ENCODE measurements around the gene HTR7. TPM values are rescaled to one million over a fixed set of nuclear protein-coding genes. Genes with fewer than 3 reads are reported as not detected.
"Not testable (repeated sequence)": the region's sequence is repeated elsewhere in the genome, so short reads cannot be mapped to it uniquely, and the experiment has no call there.

The HTR7 gene
- polyA plus RNA-seq, 6 donors from 2014 or later: not detected

DNA sequence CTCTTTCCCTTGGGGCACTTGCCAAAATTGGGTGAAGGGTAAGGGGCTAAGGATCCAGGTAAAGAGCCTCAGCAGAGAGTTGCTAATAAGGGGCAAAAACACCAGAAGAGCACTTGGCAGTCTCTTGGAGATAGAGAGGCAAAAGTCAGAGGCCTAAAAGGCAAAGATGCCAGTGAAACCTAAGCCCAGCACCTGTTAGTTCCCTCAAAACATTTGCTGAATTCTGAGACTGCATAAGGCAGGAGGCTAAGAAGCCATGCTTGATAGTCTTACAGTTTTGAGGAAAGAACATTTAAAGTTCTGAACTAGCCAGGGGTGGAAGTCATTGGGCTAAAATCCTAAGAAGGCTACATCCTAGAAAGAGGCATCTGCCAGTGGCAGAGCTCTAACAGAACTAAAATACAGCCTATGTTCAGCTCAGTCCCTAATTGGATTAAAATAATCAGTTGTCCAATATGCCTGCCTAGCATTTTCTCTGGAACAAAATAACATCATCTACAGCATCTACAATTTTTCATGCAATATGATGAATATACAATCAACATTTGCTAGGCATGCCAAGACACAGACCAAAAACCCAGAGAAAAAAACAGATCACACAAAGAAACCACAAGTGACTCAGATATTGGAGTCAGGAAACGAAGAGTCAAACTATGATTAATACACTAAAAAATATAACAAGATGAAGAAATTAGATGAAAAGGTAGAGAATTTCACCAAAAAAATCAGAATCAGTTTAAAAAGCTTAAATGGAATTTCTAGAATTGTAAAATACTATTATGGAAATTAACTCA lies 7.7 kb downstream of the HTR7 start:
- Mint-ChIP-seq H3K4me3 (no peak overlapping the region), H3K4me1 (no peaks in the 10 kb centered on the region), H3K9me3 (peaks cover 5 to 32% (median 23%) of the 10 kb centered on the region in 7 donors), H3K27me3 (peaks cover 46 to 61% (median 49%) of the 10 kb centered on the region in 3 donors), H3K36me3 (peaks cover 12 to 17% of the 10 kb centered on the region in 2 donors), H3K27ac (no peak overlapping the region)
- no peak for ATAC-seq (ENCODE audit: low read depth in 2 of 2)
- DNase-seq: no peak

DNA sequence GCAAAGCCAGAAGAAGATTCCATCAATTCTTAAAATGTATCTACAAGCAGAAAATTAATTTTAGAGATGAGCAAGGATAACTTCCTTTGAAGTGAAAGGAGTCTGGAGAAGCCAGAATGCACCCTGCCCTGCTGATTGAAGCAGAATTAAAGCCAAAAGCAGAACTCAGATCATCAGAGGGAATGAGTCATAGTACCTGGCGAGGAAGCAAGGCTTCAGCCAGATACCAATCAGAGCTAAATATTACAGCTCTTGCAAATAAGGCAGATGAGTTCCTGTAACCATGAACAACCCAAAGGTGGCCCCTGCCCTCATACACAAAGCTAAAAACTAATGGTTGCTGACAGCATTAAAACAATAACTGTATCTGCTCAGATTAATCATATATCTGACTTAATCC lies 10.4 kb downstream of the HTR7 start:
- no peak for DNase-seq
- Mint-ChIP-seq H3K27me3 (peaks cover 33 to 57% (median 44%) of the 10 kb centered on the region in 3 donors), H3K27ac (no peak overlapping the region), H3K4me3 (no peak overlapping the region), H3K4me1 (no peaks in the 10 kb centered on the region), H3K36me3 (peaks cover 12 to 13% of the 10 kb centered on the region in 2 donors), H3K9me3 (peaks cover 5 to 40% (median 22%) of the 10 kb centered on the region in 7 donors)
- ATAC-seq (ENCODE audit: low read depth in 2 of 2): peak; percentile 42 to 50

DNA sequence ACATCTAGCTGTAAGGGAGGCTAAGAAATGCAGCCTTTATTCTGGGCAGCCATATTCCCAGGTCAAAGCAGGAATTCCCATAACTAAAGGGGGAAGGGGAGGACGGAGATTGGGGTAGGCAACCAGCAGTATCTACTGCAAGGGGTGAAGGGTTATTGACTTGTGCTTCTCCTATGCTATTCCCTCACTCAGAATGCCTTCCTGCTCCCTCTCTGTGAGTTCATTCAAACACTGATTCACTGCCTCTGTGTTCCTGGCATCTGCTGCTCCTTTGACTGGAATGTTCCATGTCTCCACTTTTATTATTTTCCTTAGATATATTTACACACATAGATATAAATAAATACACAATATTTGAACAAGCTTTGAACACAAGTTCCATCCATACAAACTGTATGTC lies 11.1 kb downstream of the HTR7 start:
- no peak for DNase-seq
- Mint-ChIP-seq H3K27ac (no peak overlapping the region), H3K9me3 (peaks cover 5 to 38% (median 19%) of the 10 kb centered on the region in 7 donors), H3K36me3 (peaks cover 11 to 12% of the 10 kb centered on the region in 2 donors), H3K4me3 (no peak overlapping the region), H3K4me1 (no peaks in the 10 kb centered on the region), H3K27me3 (peaks cover 32 to 50% (median 37%) of the 10 kb centered on the region in 3 donors)
- no peak for ATAC-seq (ENCODE audit: low read depth in 2 of 2)

- H3K4me3 Mint-ChIP-seq: no peak overlapping the region
- peaks cover 28 to 44% (median 29%) of the 10 kb centered on the region in 3 donors for H3K27me3 Mint-ChIP-seq
- DNase-seq (no peak), ATAC-seq (ENCODE audit: low read depth in 2 of 2) (no peak)
- peaks cover 4 to 28% (median 10%) of the 10 kb centered on the region in 7 donors for H3K9me3 Mint-ChIP-seq
- no peak overlapping the region for H3K27ac Mint-ChIP-seq
- H3K36me3 Mint-ChIP-seq: peaks cover 6 to 8% of the 10 kb centered on the region in 2 donors
- H3K4me1 Mint-ChIP-seq: no peaks in the 10 kb centered on the region
Observed at GRCh38 chr10:90845726-90846125, 12.1 kb downstream of the HTR7 start.

- DNase-seq (no peak), ATAC-seq (ENCODE audit: low read depth in 2 of 2) (peak; percentile 49 to 58)
- Mint-ChIP-seq H3K27me3 (peaks cover 28 to 54% (median 41%) of the 10 kb centered on the region in 3 donors), H3K4me1 (no peaks in the 10 kb centered on the region), H3K4me3 (no peak overlapping the region), H3K36me3 (no peaks in the 10 kb centered on the region), H3K27ac (peak overlapping the region in 1 of 6 donors; percentile 4), H3K9me3 (peaks cover 0 to 12% (median 0%) of the 10 kb centered on the region in 7 donors)
Observed at GRCh38 chr10:90842725-90843124, 15.1 kb downstream of the HTR7 start.

GRCh38 chr10:90837486-90837885 lies 20.4 kb downstream of the HTR7 start:
- Mint-ChIP-seq H3K27me3 (peaks cover 12 to 23% (median 19%) of the 10 kb centered on the region in 3 donors), H3K27ac (no peak overlapping the region), H3K4me1 (no peaks in the 10 kb centered on the region), H3K36me3 (no peaks in the 10 kb centered on the region), H3K4me3 (no peak overlapping the region), H3K9me3 (peaks cover 0 to 5% (median 0%) of the 10 kb centered on the region in 7 donors)
- ATAC-seq (ENCODE audit: low read depth in 2 of 2): no peak
- no peak for DNase-seq

- Mint-ChIP-seq H3K27me3 (peaks cover 11 to 16% (median 12%) of the 10 kb centered on the region in 3 donors), H3K36me3 (no peaks in the 10 kb centered on the region), H3K4me1 (no peaks in the 10 kb centered on the region), H3K9me3 (peaks cover 0 to 10% (median 3%) of the 10 kb centered on the region in 7 donors), H3K4me3 (no peak overlapping the region), H3K27ac (no peak overlapping the region)
- no peak for DNase-seq
- no peak for ATAC-seq (ENCODE audit: low read depth in 2 of 2)
Observed at GRCh38 chr10:90834326-90834725, 23.5 kb downstream of the HTR7 start.

DNA sequence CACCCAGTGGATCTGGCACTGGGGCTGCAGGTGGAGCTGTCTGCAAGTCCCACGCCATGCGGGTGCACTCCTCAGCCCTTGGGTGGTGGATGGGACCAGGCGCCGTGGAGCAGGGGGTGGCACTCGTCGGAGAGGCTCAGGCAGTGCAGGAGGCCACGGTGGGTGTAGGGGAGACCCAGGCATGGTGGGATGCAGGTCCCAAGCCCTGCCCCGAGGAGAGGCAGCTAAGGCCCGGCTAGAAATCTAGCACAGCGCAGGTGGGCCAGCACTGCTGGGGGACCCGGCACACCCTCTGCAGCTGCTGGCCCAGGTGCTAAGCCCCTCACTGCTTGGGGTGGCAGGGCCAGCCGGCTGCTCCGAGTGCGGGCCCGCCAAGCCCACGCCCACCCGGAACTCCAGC lies 25.7 kb downstream of the HTR7 start:
- peaks cover 0 to 18% (median 5%) of the 10 kb centered on the region in 3 donors for H3K27me3 Mint-ChIP-seq
- ATAC-seq (ENCODE audit: low read depth in 2 of 2): no peak
- no peaks in the 10 kb centered on the region for H3K36me3 Mint-ChIP-seq

GRCh38 chr10:90822508-90822907 lies 35.3 kb downstream of the HTR7 start:
- no peaks in the 10 kb centered on the region for H3K4me1 Mint-ChIP-seq
- peaks cover 8 to 22% (median 13%) of the 10 kb centered on the region in 7 donors for H3K9me3 Mint-ChIP-seq
- H3K27me3 Mint-ChIP-seq: peaks cover 9 to 50% (median 24%) of the 10 kb centered on the region in 3 donors
- no peak for DNase-seq
- peaks cover 8 to 20% of the 10 kb centered on the region in 2 donors for H3K36me3 Mint-ChIP-seq
- no peak overlapping the region for H3K27ac Mint-ChIP-seq
- H3K4me3 Mint-ChIP-seq: no peak overlapping the region
- ATAC-seq (ENCODE audit: low read depth in 2 of 2): no peak

More for the DNA sequence above, 25.7 kb downstream of the HTR7 start:
- Mint-ChIP-seq H3K4me1 (no peaks in the 10 kb centered on the region), H3K4me3 (no peak overlapping the region), H3K27ac (no peak overlapping the region), H3K9me3 (peaks cover 0 to 10% (median 3%) of the 10 kb centered on the region in 7 donors)
- DNase-seq: no peak

- H3K27ac Mint-ChIP-seq; H3K4me3 Mint-ChIP-seq; ATAC-seq (ENCODE audit: low read depth in 2 of 2); H3K4me1 Mint-ChIP-seq; DNase-seq: not testable (repeated sequence)
- Mint-ChIP-seq H3K27me3 (peaks cover 3 to 43% (median 24%) of the 10 kb centered on the region in 3 donors), H3K36me3 (peaks cover 8 to 20% of the 10 kb centered on the region in 2 donors), H3K9me3 (peaks cover 8 to 22% (median 13%) of the 10 kb centered on the region in 7 donors)
Observed at GRCh38 chr10:90821864-90822263, 36.0 kb downstream of the HTR7 start.

DNA sequence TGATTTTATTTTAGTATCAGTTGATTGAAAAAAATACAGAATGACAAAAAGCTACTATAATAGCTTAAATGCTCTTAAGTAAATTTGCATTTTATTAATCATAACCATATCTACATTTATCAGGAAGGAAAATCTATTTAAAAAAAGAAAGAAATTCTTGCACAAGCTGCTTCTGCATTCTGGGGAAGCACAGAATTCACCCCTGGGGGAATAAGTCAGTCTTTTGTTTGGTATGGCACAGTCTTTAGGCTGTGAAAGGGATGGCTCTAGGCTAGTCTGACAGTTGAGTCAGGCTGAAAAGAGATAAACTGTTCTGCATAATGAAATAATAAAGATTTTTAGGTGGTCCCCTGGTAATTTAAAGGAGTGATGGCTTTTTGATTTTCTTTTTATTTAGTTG lies 37.9 kb downstream of the HTR7 start:
- DNase-seq (no peak), ATAC-seq (ENCODE audit: low read depth in 2 of 2) (no peak)
- peaks cover 8 to 22% (median 9%) of the 10 kb centered on the region in 7 donors for H3K9me3 Mint-ChIP-seq
- no peak overlapping the region for H3K4me3 Mint-ChIP-seq
- H3K4me1 Mint-ChIP-seq: no peaks in the 10 kb centered on the region
- peaks cover 8 to 10% of the 10 kb centered on the region in 2 donors for H3K36me3 Mint-ChIP-seq
- no peak overlapping the region for H3K27ac Mint-ChIP-seq
- peaks cover 0 to 25% (median 12%) of the 10 kb centered on the region in 3 donors for H3K27me3 Mint-ChIP-seq

GRCh38 chr10:90818736-90819135 lies 39.1 kb downstream of the HTR7 start:
- no peaks in the 10 kb centered on the region for H3K4me1 Mint-ChIP-seq
- H3K27me3 Mint-ChIP-seq: peaks cover 0 to 22% (median 12%) of the 10 kb centered on the region in 3 donors
- ATAC-seq (ENCODE audit: low read depth in 2 of 2) (no peak), DNase-seq (no peak)
- H3K36me3 Mint-ChIP-seq: peaks cover 8 to 10% of the 10 kb centered on the region in 2 donors
- no peak overlapping the region for H3K4me3 Mint-ChIP-seq
- H3K9me3 Mint-ChIP-seq: peaks cover 8 to 22% (median 9%) of the 10 kb centered on the region in 7 donors
- no peak overlapping the region for H3K27ac Mint-ChIP-seq

DNA sequence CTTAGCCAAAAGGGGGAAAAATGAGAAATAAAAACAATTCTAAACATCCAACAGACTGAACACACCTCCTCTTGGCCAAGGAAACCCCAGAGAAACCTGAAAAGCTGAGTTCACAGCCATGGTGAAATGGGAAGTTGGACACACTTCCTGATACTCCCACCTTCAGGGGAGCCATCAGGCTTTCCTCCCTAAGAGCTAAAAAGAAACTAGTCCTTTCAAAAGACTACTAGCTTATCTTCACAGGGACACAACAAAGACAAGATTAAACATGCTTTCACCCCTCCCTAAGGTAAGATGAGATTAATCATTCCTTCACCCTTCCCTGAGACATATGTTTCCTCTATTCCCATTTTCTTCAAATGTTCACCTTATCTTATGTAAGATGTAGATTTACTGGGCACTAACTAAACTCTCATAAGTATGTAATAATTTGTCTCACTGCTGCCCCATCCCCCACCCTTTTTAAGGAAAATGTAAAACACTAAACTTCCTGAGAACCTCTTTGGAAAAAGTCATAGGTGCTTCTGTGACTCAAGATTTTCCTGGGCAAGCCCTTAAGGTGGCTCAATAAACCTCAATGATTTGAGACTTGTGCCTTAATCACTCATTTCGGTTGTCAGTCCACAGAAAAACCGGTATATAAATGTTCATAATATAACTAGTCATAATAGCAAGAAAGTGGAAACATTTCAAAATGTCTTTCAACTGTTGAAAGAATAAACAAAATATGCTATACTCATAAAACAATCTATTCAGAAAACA lies 40.5 kb downstream of the HTR7 start:
- Mint-ChIP-seq H3K27ac (no peak overlapping the region), H3K4me1 (no peaks in the 10 kb centered on the region), H3K36me3 (peaks cover 6% of the 10 kb centered on the region in 2 donors), H3K4me3 (no peak overlapping the region), H3K27me3 (peaks cover 0 to 10% (median 8%) of the 10 kb centered on the region in 3 donors), H3K9me3 (peaks cover 5 to 15% (median 8%) of the 10 kb centered on the region in 7 donors)
- ATAC-seq (ENCODE audit: low read depth in 2 of 2) (no peak), DNase-seq (no peak)
